H9 (cell line): ENCODE results near the gene FA2H. TPM values are rescaled to one million over a fixed set of nuclear protein-coding genes. Genes with fewer than 3 reads are reported as not detected.

ENCODE experiments used
- DNase-seq: peaks from one replicate; pipeline ENCODE4 v3.0.0-alpha.2; 2017
- H2AFZ ChIP-seq: one replicate; pipeline ENCODE4 v1.6.1; 2013; ENCODE audit warnings: mild to moderate bottlenecking, low read length, control low read depth, moderate library complexity
- H2AK5ac ChIP-seq: 2 replicates; pipeline ENCODE4 v1.6.1; 2013; ENCODE audit warnings: low read length, control low read depth, mixed read lengths; ENCODE audit not compliant: insufficient read length
- H2BK120ac ChIP-seq: one replicate; pipeline ENCODE4 v1.6.1; 2013; ENCODE audit warnings: low read depth, mild to moderate bottlenecking, low read length, control low read depth, inconsistent platforms; ENCODE audit not compliant: poor library complexity, severe bottlenecking
- H2BK12ac ChIP-seq: 2 replicates; pipeline ENCODE4 v1.6.1; 2013; ENCODE audit warnings: low read length, control low read depth, mixed read lengths, low read depth; ENCODE audit not compliant: insufficient read length
- H2BK15ac ChIP-seq: 2 replicates; pipeline ENCODE4 v1.6.1; 2013; ENCODE audit warnings: low read depth, low read length, control low read depth
- H2BK20ac ChIP-seq: one replicate; pipeline ENCODE4 v1.6.1; 2013; ENCODE audit warnings: low read depth, mild to moderate bottlenecking, low read length, control low read depth, inconsistent platforms; ENCODE audit not compliant: poor library complexity, severe bottlenecking
- H2BK5ac ChIP-seq: 2 replicates; pipeline ENCODE4 v1.6.1; 2013; ENCODE audit warnings: low read length, control low read depth, mixed read lengths; ENCODE audit not compliant: insufficient read length
- H3K14ac ChIP-seq: 2 replicates; pipeline ENCODE4 v1.6.1; 2013; ENCODE audit warnings: low read length, control low read depth; ENCODE audit not compliant: insufficient read depth
- H3K18ac ChIP-seq: 2 replicates; pipeline ENCODE4 v1.6.1; 2013; ENCODE audit warnings: low read depth, mild to moderate bottlenecking, mixed read lengths, low read length, control low read depth; ENCODE audit not compliant: insufficient read length
- H3K23ac ChIP-seq: 2 replicates; pipeline ENCODE4 v1.6.1; 2013; ENCODE audit warnings: low read length, control low read depth, mixed read lengths, low read depth; ENCODE audit not compliant: insufficient read length
- H3K23me2 ChIP-seq: 2 replicates; pipeline ENCODE4 v1.6.1; 2013; ENCODE audit warnings: low read depth, mild to moderate bottlenecking, mixed read lengths, low read length, control low read depth; ENCODE audit not compliant: insufficient read length, poor library complexity, severe bottlenecking
- H3K27ac ChIP-seq: 2 replicates; pipeline ENCODE4 v1.5.1; 2013; ENCODE audit warnings: low read length, control low read depth, mixed read lengths, low read depth; ENCODE audit not compliant: insufficient read length
- H3K27me3 ChIP-seq: 2 replicates; pipeline ENCODE4 v1.6.1; 2013; ENCODE audit warnings: low read length, control low read depth, inconsistent platforms; ENCODE audit not compliant: insufficient read depth
- H3K4ac ChIP-seq: 2 replicates; pipeline ENCODE4 v1.6.1; 2013; ENCODE audit warnings: low read depth, mild to moderate bottlenecking, control low read depth, inconsistent platforms, low read length, moderate library complexity
- H3K4me1 ChIP-seq: 2 replicates; pipeline ENCODE4 v1.6.1; 2013; ENCODE audit warnings: low read length, control low read depth, inconsistent platforms; ENCODE audit not compliant: insufficient read depth
- H3K4me2 ChIP-seq: 2 replicates; pipeline ENCODE4 v1.6.1; 2013; ENCODE audit warnings: low read length, control low read depth, mixed read lengths; ENCODE audit not compliant: insufficient read length, insufficient read depth
- H3K56ac ChIP-seq: 2 replicates; pipeline ENCODE4 v1.6.1; 2013; ENCODE audit warnings: low read depth, mild to moderate bottlenecking, mixed read lengths, low read length, control low read depth; ENCODE audit not compliant: insufficient read length
- H3K79me1 ChIP-seq: 2 replicates; pipeline ENCODE4 v1.6.1; 2013; ENCODE audit warnings: low read depth, mild to moderate bottlenecking, moderate library complexity, low read length, control low read depth, inconsistent platforms; ENCODE audit not compliant: insufficient read depth, poor library complexity, severe bottlenecking
- H3K79me2 ChIP-seq: 2 replicates; pipeline ENCODE4 v1.6.1; 2013; ENCODE audit warnings: low read length, control low read depth, inconsistent platforms; ENCODE audit not compliant: insufficient read depth
- H3K9ac ChIP-seq: 2 replicates; pipeline ENCODE4 v1.6.1; 2013; ENCODE audit warnings: low read length, control low read depth, mixed read lengths; ENCODE audit not compliant: insufficient read length; ENCODE audit errors: extremely low read depth
- H3K9me3 ChIP-seq: one replicate; pipeline ENCODE4 v1.6.1; 2013; ENCODE audit warnings: low read depth, low read length, inconsistent platforms; ENCODE audit not compliant: control insufficient read depth
- H3T11ph ChIP-seq: one replicate; pipeline ENCODE4 v1.6.1; 2013; ENCODE audit warnings: mild to moderate bottlenecking, low read length, control low read depth, inconsistent platforms
- H4K20me1 ChIP-seq: one replicate; pipeline ENCODE4 v1.6.1; 2013; ENCODE audit not compliant: control insufficient read depth, insufficient read length, insufficient read depth
- H4K5ac ChIP-seq: 2 replicates; pipeline ENCODE4 v1.6.1; 2013; ENCODE audit warnings: low read depth, mild to moderate bottlenecking, mixed read lengths, low read length, control low read depth; ENCODE audit not compliant: insufficient read length
- H4K8ac ChIP-seq: replicated peaks from 2 replicates; pipeline ENCODE4 v1.6.1; 2013; ENCODE audit warnings: low read length, control low read depth, mixed read lengths, low read depth; ENCODE audit not compliant: insufficient read length
- H4K91ac ChIP-seq: 2 replicates; pipeline ENCODE4 v1.6.1; 2013; ENCODE audit warnings: low read depth, mild to moderate bottlenecking, moderate library complexity, mixed read lengths, low read length, control low read depth; ENCODE audit not compliant: insufficient read length
- H3K27ac Mint-ChIP-seq, 3 experiments: 2 replicates in 2 of 3; 3 replicates in 1 of 3; pipeline ENCODE4 v1.8.0; 2020 to 2021; ENCODE audit warnings: mixed read lengths in 3 of 3, mild to moderate bottlenecking in 1 of 3, moderate library complexity in 1 of 3
- H3K27me3 Mint-ChIP-seq: 2 replicates; pipeline ENCODE4 v1.8.0; 2021; ENCODE audit warnings: low read depth, mild to moderate bottlenecking, moderate library complexity, mixed read lengths
- H3K36me3 Mint-ChIP-seq, 3 experiments: 2 replicates in 2 of 3; 3 replicates in 1 of 3; pipeline ENCODE4 v1.8.0; 2020 to 2021; ENCODE audit warnings: low read depth in 3 of 3, mixed read lengths in 3 of 3; ENCODE audit not compliant: insufficient read depth in 1 of 3
- H3K4me1 Mint-ChIP-seq, 2 experiments: 2 replicates each; pipeline ENCODE4 v1.8.0; 2020; ENCODE audit warnings: mixed read lengths in 2 of 2
- H3K4me3 Mint-ChIP-seq, 2 experiments: 2 replicates in 1 of 2; 3 replicates in 1 of 2; pipeline ENCODE4 v1.8.0; 2020 to 2021; ENCODE audit warnings: mild to moderate bottlenecking in 2 of 2, mixed read lengths in 2 of 2, moderate library complexity in 1 of 2
- H3K9me3 Mint-ChIP-seq, 2 experiments: 2 replicates in 1 of 2; 3 replicates in 1 of 2; pipeline ENCODE4 v1.8.0; 2020; ENCODE audit warnings: mild to moderate bottlenecking in 2 of 2, mixed read lengths in 2 of 2, moderate library complexity in 1 of 2
- CTCF ChIP-seq: fragments of 200-600 bp; sonication (generic); conservative IDR thresholded peaks from 3 replicates; pipeline ENCODE4 v1.8.0; 2021; ENCODE audit warnings: antibody characterized with exemption, mild to moderate bottlenecking
- WGBS: extraction: QIAGEN DNeasy Blood & Tissue Kit; methylation state at CpG from one replicate; pipeline ENCODE4 v1.1.7; 2013; ENCODE audit warnings: missing lambda C conversion rate, low lambda C conversion rate, mixed read lengths; ENCODE audit not compliant: insufficient read length; ENCODE audit errors: extremely low coverage; 5-methylcytosine and 5-hydroxymethylcytosine counted together
- total RNA-seq: library from RNA; stranded (reverse); gene quantifications from 2 replicates; pipeline ENCODE4 v1.2.1, GENCODE V29; 2021

Gene FA2H
- total RNA-seq, 1 experiment from 2014 or later = 25.1 TPM

- peaks cover 8 to 13% of the 10 kb centered on the region in 2 experiments for H3K4me1 Mint-ChIP-seq
- Histone ChIP-seq H3K9me3 (no peaks in the 10 kb centered on the region), H3K27me3 (no peaks in the 10 kb centered on the region), H2BK15ac (no peak overlapping the region), H3K23ac (no peak overlapping the region), H2AK5ac (no peak overlapping the region), H3K18ac (no peak overlapping the region), H3T11ph (no peak overlapping the region), H3K79me2 (no peaks in the 10 kb centered on the region), H2BK5ac (no peak overlapping the region), H2BK12ac (no peak overlapping the region), H4K8ac (no peak overlapping the region), H3K4ac (no peak overlapping the region), H3K27ac (no peak overlapping the region), H3K79me1 (no peaks in the 10 kb centered on the region), H3K56ac (no peak overlapping the region), H3K9ac (no peak overlapping the region), H4K20me1 (no peaks in the 10 kb centered on the region), H2BK120ac (no peak overlapping the region), H3K4me1 (no peaks in the 10 kb centered on the region), H4K5ac (no peak overlapping the region), H3K14ac (no peak overlapping the region), H3K23me2 (no peaks in the 10 kb centered on the region), H3K4me2 (no peak overlapping the region), H4K91ac (no peak overlapping the region), H2BK20ac (no peak overlapping the region), H2AFZ (no peak overlapping the region)
- H3K27ac Mint-ChIP-seq = no peak overlapping the region
- DNase-seq = no peak
- peaks cover 4% of the 10 kb centered on the region for H3K27me3 Mint-ChIP-seq
- H3K4me3 Mint-ChIP-seq = no peak overlapping the region
- H3K9me3 Mint-ChIP-seq = no peaks in the 10 kb centered on the region
- H3K36me3 Mint-ChIP-seq = no peaks in the 10 kb centered on the region; a peak in 1 of 7 replicates
- no peak for TF ChIP-seq CTCF
- no CpG with 5 or more reads among the region's 6 CpGs for WGBS
Observed at GRCh38 chr16:74680681-74681080, 93.9 kb downstream of the FA2H start.
